Right atrium auricular region (tissue), 2 donors: Measurements from ENCODE around the gene AGMAT. TPM values are rescaled to one million over a fixed set of nuclear protein-coding genes. Genes with fewer than 3 reads are reported as not detected.

Experiments
- DNase-seq: peaks from one replicate; pipeline ENCODE4 v3.0.0-alpha.2; 2019; ENCODE audit warnings: low spot score
- H3K27ac ChIP-seq, 2 donors: fragments of 200-600 bp; sonication (generic); 1 replicate in 1 of 2; 2 replicates in 1 of 2; pipeline ENCODE4 v1.5.1; 2016 to 2019
- H3K27me3 ChIP-seq, 2 donors: fragments of 200-600 bp; sonication (generic); one replicate each; pipeline versions ENCODE4 v1.5.1 to v1.6.0; 2017 to 2019
- H3K36me3 ChIP-seq: fragments of 200-600 bp; sonication (generic); one replicate; pipeline ENCODE4 v1.5.1; 2016
- H3K4me1 ChIP-seq, 2 donors: fragments of 200-600 bp; sonication (generic); one replicate each; pipeline versions ENCODE4 v1.5.1 to v1.6.0; 2017 to 2019
- H3K4me3 ChIP-seq, 2 donors: fragments of 200-600 bp; sonication (generic); 1 replicate in 1 of 2; 2 replicates in 1 of 2; pipeline ENCODE4 v1.5.1; 2017 to 2019; ENCODE audit warnings: mild to moderate bottlenecking in 1 of 2, moderate library complexity in 1 of 2
- H3K9me3 ChIP-seq, 2 donors: fragments of 200-600 bp; sonication (generic); one replicate each; pipeline ENCODE4 v1.5.1; 2019
- total RNA-seq, 2 donors: library from RNA; depleted of rRNA; stranded (reverse); fragments of >200 nt; gene quantifications; one replicate each; pipeline ENCODE4 v1.1.0, GENCODE V29; 2016
- TF ChIP-seq, protein P1 (sequence below), 2 donors: fragments of 200-600 bp; sonication (generic); IDR thresholded peaks; one replicate each; pipeline ENCODE4 v1.5.1; 2019; ENCODE audit warnings: antibody characterized with exemption in 2 of 2

Gene AGMAT
- total RNA-seq, 2 donors from 2014 or later, result not detected

DNA sequence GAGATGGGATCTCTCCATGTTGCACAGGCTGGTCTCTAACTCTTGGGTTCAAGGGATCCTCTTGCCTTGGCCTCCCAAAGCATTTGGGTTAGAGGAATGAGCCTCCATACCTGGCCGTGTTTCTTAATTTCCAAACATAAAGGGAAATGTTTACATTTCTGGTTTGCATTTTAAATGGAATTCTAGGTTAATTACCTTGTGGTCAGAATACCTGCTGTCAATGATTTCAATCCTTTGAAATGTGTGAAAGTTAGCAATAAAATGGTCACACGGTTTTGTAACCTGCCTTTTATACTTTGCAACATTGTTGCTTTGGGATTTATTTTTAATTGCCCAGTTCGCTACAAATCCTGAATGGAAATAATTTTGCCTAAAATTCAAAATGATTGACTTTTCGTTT, 26.3 kb downstream of the AGMAT start:
- DNase-seq, result no peak

DNA sequence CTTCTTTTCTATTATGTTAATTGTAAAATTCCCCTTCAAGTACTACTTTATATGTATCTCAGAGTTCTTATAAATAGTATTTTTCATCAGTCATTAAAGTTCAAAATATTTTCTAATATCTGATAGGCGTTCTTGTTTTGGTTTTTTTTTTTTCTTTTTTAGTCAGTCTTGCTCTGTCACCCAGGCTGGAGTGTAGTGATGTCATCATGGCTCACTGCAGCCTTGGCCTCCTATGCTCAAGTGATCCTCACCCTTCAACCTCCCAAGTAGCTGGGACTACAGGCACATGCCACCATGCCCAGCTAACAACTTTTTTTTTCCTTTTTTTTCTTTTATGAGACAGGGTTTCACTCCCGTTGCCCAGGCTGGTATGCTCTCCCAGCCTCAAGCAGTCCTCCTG, 27.3 kb downstream of the AGMAT start:
- H3K36me3 ChIP-seq, result peaks cover 26% of the 10 kb centered on the region
- H3K4me3 ChIP-seq, result no peak overlapping the region
- H3K4me1 ChIP-seq, result no peaks in the 10 kb centered on the region
- H3K9me3 ChIP-seq, result no peaks in the 10 kb centered on the region
- DNase-seq, result no peak
- TF ChIP-seq, protein P1, sequence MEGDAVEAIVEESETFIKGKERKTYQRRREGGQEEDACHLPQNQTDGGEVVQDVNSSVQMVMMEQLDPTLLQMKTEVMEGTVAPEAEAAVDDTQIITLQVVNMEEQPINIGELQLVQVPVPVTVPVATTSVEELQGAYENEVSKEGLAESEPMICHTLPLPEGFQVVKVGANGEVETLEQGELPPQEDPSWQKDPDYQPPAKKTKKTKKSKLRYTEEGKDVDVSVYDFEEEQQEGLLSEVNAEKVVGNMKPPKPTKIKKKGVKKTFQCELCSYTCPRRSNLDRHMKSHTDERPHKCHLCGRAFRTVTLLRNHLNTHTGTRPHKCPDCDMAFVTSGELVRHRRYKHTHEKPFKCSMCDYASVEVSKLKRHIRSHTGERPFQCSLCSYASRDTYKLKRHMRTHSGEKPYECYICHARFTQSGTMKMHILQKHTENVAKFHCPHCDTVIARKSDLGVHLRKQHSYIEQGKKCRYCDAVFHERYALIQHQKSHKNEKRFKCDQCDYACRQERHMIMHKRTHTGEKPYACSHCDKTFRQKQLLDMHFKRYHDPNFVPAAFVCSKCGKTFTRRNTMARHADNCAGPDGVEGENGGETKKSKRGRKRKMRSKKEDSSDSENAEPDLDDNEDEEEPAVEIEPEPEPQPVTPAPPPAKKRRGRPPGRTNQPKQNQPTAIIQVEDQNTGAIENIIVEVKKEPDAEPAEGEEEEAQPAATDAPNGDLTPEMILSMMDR (IDR thresholded peaks at IDR 0.05), result no peak
- H3K27me3 ChIP-seq, result no peaks in the 10 kb centered on the region
- H3K27ac ChIP-seq, result no peak overlapping the region

More for the DNA sequence above, 26.3 kb downstream of the AGMAT start:
- TF ChIP-seq, protein P1 (IDR thresholded peaks at IDR 0.05), result no peak
- Histone ChIP-seq H3K4me3 (no peak overlapping the region), H3K36me3 (peaks cover 33% of the 10 kb centered on the region), H3K9me3 (no peaks in the 10 kb centered on the region), H3K27me3 (no peaks in the 10 kb centered on the region), H3K27ac (no peak overlapping the region), H3K4me1 (no peaks in the 10 kb centered on the region)

DNA sequence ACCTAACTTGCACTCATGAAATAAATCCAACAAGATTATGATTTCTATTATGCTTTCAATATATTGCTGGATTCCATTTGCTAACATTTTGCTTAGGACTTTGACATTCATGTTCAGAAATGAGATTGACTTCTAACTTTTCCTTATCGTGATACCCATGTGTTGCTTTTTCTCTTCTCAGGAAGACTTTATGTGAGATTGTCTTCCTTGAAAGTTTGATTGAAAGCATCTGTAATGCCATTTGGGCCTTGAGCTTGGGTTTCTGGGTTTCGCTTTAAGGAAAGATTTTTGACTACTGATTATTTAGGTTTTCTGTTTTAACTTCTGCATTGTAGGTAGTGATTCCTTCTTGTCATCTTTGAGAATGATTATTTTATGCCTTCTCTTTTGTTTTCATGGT, 27.8 kb downstream of the AGMAT start:
- no peaks in the 10 kb centered on the region for H3K9me3 ChIP-seq
- no peak overlapping the region for H3K4me3 ChIP-seq
- H3K36me3 ChIP-seq, result peaks cover 20% of the 10 kb centered on the region
- no peak for DNase-seq
- H3K27ac ChIP-seq, result no peak overlapping the region
- TF ChIP-seq, protein P1 (IDR thresholded peaks at IDR 0.05), result no peak
- no peaks in the 10 kb centered on the region for H3K4me1 ChIP-seq
- no peaks in the 10 kb centered on the region for H3K27me3 ChIP-seq

DNA sequence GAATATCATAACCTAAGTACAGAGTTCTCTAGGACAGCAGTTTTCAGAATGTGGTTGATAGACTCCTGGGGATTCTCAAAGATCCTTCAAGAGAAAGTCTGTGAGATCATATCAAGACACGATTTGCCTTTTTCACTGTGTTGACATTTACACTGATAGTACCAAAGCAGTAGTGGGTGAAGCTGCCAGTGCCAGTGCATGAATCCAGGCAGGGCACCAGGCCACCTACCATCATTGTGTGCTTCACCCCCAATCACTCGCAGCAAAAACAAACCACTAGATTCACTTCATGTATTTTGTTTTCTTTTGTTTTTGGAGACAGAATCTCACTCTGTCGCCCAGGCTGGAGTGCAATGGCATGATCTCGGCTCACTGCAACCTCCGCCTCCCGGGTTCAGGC, 34.3 kb downstream of the AGMAT start:
- Histone ChIP-seq H3K27ac (no peak overlapping the region), H3K27me3 (no peaks in the 10 kb centered on the region), H3K4me3 (no peak overlapping the region), H3K4me1 (peaks cover 0 to 5% of the 10 kb centered on the region in 2 donors), H3K9me3 (no peaks in the 10 kb centered on the region), H3K36me3 (peaks cover 24% of the 10 kb centered on the region)
- no peak for DNase-seq
- TF ChIP-seq, protein P1 (IDR thresholded peaks at IDR 0.05), result no peak

DNA sequence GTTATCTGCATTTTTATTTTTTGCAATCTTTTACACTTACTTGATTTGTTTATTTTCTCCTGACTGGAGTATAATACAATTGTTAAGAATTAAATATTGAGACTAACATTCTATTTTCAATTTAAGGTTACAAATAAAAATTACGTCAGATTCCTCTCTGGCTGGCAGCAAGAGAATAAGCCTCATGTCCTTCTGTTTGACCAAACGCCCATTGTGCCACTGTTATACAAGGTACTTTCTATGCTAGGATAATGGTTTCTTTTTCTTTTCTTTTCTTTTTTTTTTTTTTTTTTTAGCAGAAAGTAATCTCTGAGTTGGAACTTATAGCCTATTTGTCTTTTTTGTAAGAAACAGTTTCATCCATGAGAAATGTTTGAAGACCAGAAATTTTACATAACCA, 38.2 kb downstream of the AGMAT start:
- Histone ChIP-seq H3K27ac (no peak overlapping the region), H3K4me3 (no peak overlapping the region), H3K9me3 (no peaks in the 10 kb centered on the region), H3K27me3 (no peaks in the 10 kb centered on the region), H3K36me3 (peaks cover 39% of the 10 kb centered on the region), H3K4me1 (peaks cover 0 to 5% of the 10 kb centered on the region in 2 donors)
- TF ChIP-seq, protein P1 (IDR thresholded peaks at IDR 0.05), result no peak
- DNase-seq, result no peak
